NCI-H2107 treated with DMSO at 0.1 percent for 48 hours (cell line): ENCODE data around the gene C1orf116.
A peak's percentile ranks its signal among the peaks of the same experiment; 100 is the strongest.

Experiments
- DNase-seq: peaks from one replicate; lab custom pipeline; 2025; ENCODE audit not compliant: unreplicated experiment; lab: John Stamatoyannopoulos, UW

Gene C1orf116

DNA sequence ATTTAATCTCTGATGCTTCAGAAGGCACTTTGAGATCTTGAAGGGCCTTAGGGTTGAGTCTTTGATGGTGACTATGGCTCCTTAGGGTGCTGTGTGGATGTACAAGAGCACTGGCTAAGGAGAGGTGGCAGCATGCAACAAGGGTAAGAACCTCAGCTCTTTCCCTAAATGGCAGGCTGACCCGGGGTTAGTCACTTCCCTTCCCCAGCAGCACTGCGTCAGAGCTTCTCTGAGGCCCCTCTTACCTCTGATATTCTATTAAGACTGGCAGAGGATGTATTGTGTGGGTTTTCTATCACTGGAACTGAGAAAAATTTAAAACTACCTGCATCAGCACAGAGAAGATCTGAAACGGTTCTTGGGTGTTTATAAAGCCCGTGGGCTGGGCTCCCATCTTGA is 11.8 kb downstream of the C1orf116 start:
- DNase-seq, result no peak

DNA sequence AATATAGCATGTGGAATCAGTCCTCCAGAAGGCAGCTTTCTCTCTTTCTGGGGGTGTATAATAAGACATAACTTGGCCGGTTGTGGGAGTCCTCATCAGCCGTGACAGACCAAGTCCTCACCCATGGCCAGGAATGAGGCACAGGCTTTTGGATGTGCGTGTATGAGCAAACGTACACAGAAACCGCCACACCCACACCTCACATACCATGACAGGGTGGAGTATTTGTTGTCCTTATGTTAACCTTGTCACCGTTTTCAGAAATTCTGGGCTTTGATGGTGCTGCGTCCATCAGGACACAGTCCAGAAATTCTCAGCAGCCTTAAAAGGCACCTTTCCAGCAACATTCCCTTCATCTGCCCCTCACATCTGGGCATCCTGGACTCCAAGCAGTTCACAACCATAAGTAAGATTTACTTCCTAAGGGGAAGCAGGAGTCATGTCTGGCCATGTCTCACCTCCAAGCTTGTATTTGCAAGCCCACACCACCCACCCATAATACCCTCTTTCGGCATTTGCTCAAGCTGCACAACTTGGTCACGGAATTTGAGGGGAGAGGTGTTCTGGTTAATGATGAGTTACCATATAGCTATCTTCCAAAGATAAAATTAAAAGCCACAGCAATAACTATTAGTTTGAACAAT is 12.4 kb downstream of the C1orf116 start:
- no peak for DNase-seq

DNA sequence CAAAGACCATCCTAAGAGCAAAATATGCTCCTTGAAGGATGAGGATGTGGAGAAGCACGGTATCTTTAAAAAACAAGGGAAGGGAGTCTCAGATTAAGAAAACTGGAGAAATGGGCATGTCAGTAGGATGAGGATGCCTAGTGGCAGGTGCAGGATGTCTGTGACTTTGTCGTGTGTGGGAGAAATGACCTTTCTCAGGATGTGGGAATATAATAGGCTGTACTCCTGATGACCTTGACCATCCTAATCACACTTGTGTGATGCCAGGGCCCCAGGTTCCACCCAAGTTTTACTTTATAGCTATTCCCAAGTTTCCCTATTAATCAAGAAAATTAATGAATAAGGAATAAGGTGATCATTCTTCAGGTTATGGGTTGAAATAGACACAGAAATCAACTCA is 12.9 kb downstream of the C1orf116 start:
- DNase-seq, result no peak

DNA sequence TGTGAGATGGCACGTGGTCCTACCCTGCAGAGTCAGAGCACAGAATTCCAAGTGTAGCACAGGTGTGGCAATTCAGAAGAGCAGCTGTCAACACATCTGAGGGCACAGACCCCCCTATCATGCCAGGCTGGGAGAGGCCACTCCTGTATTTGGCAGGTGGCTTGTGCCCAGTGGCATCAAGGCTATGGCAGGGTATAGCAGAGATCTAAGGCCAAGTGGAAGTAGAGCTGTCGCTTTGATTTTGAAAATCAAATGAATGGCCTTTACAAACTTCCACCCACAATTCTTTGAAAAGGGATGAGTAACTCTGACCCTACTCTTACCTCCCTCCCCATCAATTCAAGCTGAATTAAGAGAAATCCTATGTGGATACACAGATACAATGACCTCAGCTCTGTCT is 13.4 kb downstream of the C1orf116 start:
- no peak for DNase-seq

DNA sequence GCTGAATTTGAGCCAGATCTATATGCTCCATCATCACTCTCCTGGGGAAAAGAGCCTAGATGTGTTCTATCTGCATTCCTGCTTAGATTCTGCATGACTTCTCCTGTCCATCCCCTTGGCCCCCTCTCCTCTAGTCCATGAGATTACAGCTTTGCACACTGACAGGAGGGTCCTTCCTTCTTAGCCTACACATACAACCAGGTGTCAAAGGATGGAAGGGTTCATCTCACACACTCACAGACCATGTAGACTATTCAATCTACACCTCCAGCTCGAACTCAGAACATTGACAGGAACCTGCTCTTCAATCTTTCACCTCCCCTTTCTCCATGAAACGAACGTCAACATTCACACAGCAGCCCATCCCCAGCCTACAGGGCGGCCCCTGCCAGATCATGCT is 13.8 kb downstream of the C1orf116 start:
- no peak for DNase-seq

DNA sequence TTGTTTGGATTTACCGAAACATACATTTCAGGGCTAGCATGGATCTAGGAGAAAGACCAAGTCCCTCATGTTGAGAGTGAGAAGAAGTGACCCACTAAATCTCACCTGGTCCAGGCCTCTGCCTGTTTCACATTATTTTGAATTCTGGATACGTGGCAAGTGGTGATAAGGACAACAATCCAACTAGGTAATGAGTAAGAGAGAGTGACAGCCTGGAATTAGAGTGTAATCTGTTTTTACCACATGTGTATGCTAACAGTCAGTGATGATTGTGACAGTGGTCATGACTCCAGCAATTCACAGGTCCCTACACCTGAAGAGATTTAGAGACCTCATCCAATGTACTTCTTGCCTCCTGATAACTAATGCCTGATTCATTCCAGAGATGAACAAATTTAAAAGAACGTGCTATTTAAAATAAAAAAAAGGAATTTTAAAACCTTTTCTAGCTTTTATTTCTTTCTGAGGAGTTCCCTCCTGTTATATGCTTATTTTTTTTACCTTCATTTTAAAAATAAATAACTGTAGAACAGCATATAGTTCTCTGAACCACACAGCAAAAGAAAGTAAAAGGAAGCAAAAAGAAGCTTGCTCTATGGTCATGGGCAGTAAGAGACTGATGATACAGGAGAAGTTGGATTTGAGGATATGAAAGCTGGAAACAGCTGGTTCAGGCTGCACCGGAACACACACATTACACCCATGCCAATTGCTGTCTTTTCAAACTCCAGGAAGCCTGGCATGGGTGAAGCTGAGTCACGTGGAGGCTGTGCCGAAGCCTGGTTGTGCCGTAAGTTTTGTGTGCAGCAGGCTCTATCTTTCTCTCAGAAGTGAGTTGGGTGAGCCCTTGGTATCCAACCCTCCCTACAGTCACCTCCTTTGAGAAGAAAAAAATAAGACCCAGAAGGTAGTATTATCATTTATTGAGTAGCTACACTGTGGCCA is 14.7 kb downstream of the C1orf116 start:
- DNase-seq, result no peak

DNA sequence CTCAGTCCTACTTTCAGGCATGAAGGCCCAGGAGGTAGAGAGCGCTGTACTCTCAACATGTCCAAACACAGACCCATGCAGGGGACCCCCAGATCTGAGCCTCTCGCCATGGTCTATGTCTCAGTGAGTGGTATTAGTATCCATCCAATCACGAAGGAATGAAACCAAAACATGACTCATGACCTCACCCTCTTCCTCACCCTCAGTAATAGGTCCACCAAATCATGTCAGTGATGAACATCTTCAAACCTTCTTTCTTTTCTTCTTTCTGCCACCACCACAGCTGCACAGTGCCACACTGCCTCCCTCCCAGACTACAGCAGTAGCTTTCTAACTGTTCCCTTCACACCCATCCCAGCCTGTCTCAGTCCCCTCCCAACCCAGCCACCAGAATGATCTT is 16.8 kb downstream of the C1orf116 start:
- no peak for DNase-seq

DNA sequence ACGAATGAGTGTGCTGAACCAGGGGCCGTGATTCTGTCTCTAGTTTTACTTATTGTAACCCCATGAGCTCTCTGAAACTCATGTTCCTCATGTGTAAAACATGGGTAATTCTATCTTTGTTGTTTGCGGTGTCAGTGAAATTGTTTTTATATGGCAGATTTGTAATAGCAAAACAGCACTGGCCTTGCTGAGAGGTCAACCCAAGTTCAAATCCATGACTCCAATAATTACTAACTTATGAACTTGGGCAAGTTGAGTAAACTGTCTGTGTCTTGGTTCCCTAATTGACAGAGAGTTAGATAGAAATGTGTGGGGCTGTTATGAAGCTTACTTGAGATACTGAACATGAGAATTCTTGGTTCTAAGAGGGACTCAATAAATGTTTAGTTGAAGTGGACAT is 17.8 kb downstream of the C1orf116 start:
- no peak for DNase-seq

DNA sequence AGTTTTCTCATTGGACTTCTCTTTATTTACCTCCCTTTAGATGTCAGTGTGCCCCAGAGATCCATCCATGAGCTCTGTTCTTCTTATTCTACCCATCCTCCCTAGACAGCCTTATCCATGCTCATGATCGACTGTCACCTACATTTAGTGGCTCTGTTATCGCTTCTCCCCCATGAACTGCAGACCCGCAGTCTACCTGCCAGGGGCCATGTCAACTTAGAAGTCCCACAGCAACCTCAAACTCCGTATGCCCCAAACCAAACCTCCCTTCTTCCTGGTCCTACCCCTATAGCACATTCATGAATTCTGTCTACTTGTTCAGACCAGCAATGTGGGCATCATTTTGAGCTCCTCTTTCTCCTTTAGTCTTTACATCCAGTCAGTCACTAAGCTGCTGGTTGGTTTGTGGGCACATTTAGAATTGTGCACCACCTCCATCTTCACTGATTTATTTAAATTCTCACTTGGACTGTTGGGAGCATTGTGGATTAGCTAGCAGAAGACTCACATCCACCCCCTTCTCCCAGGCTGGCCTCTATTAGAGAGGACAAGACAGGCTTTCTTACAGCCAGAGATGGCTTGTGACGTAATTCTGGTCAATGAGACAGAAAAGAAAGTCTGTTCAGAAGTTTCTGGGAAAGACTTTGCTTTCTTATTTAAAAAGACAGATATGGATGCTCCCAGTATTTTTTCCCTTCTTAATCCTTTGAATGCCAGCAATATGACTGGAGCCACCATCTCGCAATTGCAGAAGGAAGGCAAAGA is 19.1 kb downstream of the C1orf116 start:
- DNase-seq, result no peak

DNA sequence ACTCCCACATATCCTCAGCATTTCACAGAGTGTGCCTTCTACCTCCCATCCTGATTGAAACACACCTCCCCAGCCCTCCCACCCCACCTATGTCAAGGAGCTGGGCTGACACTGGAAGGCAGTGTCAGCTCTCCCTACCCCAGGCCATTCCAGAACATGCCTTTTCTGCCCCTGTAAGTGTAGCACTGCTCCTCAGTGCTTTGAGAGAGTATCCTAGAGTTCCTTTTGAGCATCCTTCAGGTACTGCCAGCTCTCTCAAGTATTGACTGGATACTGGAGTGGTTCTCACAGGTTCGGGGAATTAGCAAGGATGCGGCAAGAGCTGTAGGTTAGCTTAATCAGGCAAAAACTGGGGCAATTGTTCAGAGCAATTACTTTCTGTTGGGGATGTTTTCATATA is 21.8 kb downstream of the C1orf116 start:
- no peak for DNase-seq

DNA sequence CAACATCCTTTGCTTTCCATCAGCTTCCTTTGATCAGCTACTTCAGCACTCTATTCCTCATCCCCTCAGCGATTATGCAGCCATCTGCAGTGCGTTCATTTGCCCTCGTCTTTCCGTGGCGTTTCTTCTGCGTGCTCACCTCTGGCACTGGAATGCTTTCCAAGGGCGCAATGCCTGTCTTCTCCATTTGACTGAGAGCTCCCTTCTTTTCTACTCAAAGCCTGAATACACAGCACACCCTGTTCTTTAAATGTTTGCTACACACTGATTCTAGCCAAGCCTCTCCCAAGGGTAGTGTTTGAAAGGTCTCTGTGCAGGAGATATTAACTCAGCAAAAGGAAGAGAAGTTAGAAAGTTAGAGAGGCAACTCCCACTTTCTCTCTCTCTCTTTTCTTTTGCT is 22.6 kb downstream of the C1orf116 start:
- DNase-seq, result no peak

DNA sequence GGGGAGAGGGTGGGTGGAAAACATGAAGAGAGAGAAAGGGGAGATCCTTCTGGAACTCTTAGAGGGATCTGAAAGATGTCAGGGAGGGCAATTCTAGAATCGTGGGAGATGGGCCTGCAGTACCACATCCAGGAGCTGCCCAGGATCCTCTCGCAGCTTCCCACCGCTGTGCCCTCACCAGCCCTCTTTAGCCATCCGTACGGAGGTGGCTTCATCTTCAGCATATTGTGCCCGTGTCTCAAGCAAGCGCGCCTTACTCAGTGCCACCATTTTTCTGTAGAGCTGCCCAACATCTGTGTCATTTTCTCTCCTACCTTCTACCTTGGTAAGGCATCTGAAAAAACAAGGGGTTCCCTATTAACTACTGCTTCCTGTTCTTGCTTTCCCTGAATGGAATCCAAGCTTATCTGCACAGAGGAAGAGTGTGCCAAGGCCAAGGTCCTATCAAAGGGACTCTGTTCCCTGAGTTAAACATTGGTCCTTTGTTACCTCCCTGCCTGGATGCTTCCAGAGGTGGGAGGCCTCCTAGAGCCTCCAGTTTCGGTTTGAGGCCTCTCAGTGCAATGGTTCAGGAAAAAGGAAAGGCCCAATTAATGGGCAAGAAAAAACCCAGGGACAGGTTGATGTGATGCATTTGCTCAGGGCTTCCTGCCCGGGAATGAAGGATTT is 23.2 kb downstream of the C1orf116 start:
- DNase-seq, result no peak

DNA sequence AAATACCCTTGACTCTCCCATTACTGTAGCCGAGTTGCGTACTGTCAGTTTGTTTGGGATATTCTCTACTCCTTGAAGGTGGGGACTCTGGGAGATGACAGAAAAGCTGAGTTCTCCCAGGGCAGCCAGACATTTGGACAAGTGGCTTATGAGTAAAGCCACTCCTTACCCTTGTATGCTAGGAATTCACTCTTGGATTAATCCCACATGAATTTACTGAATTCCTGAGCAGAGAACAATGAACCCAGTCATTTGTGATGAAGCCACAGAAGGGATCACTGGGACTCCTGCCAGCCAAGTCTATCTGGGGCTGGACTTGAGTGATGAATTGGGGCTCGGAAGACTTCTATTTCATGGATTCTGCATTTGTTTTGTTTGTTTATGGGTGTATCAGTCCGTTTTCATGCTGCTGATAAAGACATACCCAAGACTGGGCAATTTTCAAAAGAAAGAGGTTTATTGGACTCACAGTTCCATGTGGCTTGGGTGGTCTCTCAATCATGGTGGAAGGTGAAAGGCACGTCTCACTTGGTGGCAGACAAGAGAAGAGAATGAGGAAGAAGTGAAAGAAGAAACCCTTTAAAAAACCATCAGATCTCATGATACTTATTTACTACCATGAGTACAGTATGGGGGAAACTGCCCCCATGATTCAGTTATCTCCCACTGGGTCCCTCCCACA is 25.1 kb downstream of the C1orf116 start:
- DNase-seq, result no peak

DNA sequence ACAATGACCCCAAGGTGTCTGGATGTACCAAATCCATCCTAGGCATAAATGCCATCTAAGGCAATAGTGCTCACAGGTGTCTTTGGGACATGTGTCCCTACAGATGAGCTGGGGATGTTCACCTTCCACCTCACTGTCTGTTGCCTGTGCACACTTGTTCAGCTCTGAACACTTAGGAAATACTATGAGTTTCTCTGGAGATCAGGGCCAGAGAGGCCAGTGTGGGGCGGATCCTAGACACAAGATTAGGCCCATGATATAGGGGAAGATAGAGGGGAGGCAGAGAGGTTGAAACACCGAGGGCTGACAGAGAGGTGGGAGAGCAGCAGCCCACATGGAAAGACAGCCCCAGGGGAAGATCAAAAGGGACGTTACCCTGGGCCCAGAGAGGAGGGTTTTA is 25.6 kb downstream of the C1orf116 start:
- no peak for DNase-seq

DNA sequence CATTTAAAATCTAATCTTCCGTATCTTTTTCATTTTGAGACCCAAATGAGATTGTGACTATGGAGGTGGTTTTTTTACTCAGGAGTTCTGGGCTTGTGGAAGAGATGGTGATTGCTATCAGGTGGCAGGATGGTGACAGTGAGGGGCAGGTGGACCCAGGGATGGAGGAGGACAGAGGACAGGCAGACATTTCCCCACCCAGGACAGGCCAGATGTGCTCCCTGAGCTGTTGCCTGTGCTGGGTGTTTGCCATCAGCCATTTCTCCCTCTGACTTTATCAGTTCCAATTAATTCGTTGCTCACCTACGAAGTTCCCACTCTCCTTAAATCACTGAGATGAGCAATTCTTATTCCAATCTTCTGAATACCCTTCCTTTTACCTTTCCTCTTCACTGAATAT is 26.5 kb downstream of the C1orf116 start:
- no peak for DNase-seq

DNA sequence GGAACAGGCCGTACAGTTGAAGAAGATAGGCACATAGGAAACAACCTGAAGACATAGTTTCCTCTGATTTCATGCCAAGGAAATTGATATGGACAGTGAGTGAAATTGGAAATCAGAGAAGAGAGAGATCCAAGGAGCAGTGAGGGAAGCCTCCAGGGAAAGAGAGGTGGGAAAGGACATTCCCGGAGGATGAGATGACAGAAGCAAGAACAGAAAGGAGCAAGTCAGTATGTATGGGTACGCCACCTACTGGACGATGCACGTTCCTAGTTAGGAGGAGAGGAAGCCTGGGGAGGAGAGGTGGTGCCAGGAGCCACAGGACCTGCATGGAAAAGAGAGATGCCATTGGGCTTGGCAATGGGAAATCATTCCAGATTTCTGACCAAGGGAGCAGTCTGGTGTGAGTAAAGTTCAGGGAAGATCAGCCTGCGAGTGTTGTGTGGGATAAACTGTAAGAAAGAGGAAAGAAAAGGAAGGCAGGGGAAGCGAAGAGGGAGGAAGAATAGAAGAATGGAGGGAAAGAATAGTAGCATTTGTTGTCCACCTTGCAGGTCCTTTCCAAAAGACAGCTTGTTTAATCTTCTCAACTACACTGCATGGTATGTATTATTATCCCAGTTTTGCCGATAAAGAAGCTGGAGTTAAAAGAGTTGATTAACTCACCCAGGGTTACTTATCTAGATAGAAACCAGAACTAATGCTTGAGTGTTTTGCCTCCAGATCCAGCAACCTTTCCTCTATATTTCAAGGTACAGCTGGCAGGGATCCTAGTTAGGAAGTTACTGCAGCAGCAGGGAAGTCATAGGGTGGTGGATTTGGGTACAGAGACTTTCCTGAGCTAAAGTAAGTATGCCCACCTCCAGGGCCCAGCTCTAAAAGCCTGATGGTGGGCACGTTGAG is 27.4 kb downstream of the C1orf116 start:
- DNase-seq, result peak; percentile 17

DNA sequence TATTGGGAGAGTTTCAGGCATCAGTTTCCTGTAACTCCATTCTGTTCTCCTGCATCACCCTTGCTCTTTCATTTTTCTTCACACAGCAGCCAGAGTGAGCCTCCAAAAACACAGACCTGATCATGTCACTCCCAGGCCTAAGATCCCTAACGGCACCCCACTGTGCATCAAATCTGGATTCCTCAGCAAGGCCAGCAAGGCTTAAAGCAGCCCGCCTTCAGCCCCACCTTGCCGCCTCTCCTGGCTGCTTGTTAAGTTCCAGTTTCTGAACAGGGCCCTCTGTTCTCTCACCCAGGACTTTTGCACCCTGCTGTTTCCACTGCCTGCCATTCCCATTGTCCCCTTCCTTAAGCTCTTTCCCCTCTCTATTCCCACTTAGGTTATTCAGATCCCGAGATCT is 29.3 kb downstream of the C1orf116 start:
- DNase-seq, result no peak

DNA sequence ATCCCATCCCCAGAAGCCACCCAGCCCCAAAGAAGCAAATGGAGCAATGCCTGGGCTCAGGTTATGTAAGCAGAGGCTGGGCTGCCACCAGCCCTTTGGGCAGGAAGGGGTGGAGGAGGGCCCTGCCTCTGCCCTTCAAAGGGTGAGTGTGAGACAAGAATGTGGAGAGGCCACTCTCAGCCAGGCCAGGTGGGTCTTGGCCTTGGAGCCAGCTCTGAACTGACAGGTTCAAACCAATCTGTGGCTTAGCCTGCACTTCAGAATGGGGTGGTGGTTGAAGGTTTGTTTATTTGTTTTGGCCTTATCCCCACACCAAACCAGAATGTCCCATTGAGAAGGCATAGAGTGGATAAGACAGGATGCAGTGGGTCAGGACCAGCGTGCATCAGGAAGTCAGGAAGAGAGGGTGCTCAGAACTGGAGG is 29.8 kb downstream of the C1orf116 start:
- no peak for DNase-seq

DNA sequence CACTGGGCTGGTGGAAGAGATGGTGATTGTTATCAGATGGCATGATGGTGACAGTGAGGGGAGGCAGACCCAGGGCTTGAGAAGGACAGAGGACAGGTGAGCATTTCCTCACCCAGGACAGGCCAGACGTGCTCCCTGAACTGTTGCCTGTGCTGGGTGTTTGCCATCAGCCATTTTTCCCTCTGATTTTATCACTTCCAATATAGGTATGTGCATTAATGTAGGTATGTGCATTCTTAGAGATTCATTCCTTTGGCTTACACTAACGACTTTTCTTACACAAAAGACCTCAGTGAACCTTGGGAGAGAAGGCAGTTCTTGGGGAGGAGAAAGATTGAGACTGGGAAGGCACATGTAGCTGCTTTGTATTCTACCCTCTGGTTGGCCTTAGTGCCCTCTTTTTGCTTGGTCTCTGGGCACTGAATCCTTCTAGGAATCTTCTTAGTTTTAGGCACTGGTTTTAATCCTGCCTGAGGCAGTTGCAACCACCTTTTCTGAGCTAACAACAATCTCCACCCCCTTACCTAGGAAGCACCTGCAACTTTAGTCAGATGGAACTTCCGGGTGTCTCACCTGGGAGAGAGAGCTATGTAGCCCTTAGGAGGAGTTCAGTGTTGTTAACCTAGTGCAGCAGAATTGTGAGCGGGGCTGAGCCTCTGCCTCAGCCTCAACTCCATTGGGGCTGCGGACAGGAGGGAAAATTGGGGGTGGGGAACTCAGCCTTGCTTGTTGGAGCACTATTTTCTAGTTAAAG is 30.9 kb downstream of the C1orf116 start:
- no peak for DNase-seq
